Mucosa of gallbladder (tissue), 1 donor: ENCODE results near the gene EPB41. TPM values are rescaled to one million over a fixed set of nuclear protein-coding genes. Genes with fewer than 3 reads are reported as not detected.
"Not testable (repeated sequence)": the region's sequence is repeated elsewhere in the genome, so short reads cannot be mapped to it uniquely, and the experiment has no call there.

Experiments used
- DNase-seq: peaks from one replicate; pipeline ENCODE4 v3.0.0-alpha.2; 2020; ENCODE audit warnings: low spot score
- total RNA-seq: library from RNA; stranded (reverse); gene quantifications from one replicate; pipeline ENCODE4 v1.2.1, GENCODE V29; 2021
- donor health status: DM: no; HTN: no; CAD: no.

EPB41 gene
- total RNA-seq, 1 donor from 2014 or later = 71.7 TPM

DNA sequence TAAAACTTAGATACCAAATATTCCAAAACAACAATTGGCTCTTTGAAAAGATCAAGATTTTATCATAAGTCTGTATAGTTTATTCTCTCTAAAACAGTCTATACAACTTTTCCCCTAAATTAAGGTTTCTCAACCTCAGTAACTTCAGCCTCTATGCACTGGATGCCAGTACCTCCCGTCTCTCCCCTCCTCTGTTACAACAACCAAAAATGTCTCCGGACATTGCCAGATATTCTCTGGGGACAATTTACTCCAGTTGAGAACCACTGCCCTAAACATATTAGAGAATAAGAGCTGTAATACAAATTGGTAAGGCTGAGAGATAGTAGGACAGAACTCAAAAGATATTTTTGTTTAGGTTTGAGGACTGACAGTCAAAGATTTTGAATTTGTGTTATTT, 137.7 kb downstream of the EPB41 start:
- DNase-seq = no peak

GRCh38 chr1:29052941-29053340, 138.6 kb downstream of the EPB41 start:
- no peak for DNase-seq

DNA sequence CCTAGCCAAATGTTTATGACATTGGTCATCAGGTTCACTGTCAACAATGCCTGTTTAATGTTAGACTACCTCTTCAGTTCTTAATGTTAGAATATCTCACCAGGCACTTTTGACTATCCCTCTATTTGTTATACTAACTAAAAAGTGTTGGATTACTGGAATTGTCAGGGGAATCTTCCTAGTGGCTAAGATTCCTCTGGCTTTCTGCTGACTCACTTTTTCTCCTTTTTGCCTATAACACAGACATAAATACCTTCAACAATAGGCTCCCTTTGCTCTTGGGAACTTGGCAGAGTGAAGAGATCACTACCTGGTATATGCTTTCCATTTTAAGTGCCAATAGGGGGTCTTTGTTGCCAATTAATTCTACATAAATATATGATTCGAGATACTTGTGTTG, 140.8 kb downstream of the EPB41 start:
- no peak for DNase-seq

DNA sequence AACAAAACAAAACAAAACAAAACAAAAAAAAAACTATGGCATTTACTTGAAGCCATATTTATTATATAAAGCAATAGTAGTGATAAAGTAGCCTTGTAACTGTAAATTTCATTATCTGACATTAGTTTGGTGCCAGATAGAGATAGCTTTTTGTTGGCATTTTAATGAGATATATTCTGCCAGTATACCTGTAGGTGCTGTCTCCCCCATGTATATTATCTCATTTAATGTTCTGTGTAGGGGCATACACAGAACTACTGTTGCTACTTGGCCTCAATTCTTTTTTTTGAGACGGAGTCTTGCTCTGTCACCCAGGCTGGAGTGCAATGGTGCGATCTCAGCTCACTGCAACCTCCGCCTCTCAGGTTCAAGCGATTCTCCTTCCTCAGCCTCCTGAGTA, 141.9 kb downstream of the EPB41 start:
- no peak for DNase-seq

DNA sequence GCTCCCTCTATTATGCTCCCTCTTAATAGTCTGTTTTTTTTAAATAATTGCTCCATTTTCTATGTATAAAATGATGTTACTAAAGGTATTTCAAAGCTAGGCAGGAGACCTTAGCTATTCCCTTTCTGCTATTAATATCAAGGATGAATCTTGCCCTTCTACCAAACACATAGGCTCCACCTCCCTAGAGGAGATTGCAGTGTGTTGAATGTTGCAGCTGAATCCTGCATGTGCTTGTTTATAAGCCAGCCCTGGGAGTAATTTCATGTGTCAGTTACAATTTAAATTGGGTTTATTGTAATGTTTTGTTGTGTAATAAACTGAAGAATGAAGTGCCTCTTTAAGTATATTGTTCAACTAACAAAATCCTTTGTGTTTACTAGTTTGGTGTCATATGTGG, 143.3 kb downstream of the EPB41 start:
- no peak for DNase-seq

GRCh38 chr1:29062157-29062942, 148.0 kb downstream of the EPB41 start:
- no peak for DNase-seq

- no peak for DNase-seq
Observed at GRCh38 chr1:29064064-29064463, 149.7 kb downstream of the EPB41 start.

DNA sequence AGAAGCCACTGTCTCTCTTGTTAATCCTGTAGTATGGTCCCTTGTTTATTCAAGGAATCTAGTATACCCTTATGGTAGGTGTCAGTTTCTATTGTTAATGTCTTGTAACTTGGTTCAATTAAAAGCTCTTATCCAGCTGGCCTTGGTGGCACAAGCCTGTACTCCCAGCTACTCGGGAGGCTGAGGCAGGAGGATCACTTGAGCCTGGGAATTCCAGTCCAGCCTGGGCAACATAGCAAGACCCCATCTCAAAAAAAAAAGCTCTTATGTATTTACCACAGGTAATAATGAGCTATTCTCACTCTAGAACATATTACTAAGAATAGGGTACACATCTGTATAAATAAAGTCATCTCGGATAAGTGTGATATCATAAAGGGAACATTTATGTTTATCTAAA, 162.8 kb downstream of the EPB41 start:
- no peak for DNase-seq

DNA sequence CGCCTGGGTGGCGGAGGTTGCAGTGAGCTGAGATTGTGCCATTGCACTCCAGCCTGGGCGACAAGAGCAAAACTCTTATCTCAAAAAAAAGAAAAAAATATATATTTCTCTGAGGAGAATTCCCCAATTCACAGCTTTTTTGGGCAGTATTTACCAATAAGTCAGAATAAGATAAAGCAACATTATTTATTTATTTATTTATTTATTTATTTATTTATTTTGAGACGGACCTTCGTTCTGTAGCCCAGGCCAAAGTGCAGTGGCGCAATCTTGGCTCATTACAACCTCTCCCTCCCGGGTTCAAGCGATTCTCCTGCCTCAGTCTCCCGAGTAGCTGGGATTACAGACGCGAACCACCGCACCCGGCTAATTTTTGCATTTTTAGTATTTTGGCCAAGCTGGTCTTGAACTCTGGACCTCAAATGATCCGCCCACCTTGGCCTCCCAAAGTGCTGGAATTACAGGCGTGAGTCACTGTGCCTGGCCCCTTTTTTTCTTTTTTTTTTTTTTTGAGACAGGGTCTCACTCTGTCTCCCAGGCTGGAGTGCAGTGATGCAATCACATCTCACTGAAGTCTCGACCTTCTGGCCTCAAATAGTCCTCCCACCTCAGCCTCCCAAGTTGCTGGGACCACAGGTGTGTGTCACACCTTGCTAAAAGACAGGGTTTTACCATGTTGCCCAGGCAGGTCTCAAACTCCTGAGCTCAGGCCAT, 165.7 kb downstream of the EPB41 start:
- not testable (repeated sequence) for DNase-seq

DNA sequence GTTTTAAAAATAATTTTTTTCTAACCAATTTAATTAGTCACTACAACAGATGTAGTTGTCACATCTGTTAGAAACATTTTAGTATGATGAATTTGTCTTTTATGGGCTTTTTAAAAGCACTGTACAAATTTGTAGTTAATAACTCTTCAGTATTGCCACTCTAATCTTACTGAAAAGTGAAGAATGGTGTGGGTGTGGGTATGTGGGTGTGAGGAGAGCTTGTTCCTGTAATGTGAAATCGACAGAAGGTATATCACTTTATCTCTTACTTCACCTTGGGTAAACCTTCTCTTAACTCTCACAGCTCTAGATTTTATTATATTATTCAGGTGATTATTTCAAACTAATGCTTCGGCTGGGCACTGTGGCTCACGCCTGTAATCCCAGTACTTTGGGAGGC, 166.8 kb downstream of the EPB41 start:
- DNase-seq = no peak

GRCh38 chr1:29082519-29082918, 168.2 kb downstream of the EPB41 start:
- DNase-seq = no peak

DNA sequence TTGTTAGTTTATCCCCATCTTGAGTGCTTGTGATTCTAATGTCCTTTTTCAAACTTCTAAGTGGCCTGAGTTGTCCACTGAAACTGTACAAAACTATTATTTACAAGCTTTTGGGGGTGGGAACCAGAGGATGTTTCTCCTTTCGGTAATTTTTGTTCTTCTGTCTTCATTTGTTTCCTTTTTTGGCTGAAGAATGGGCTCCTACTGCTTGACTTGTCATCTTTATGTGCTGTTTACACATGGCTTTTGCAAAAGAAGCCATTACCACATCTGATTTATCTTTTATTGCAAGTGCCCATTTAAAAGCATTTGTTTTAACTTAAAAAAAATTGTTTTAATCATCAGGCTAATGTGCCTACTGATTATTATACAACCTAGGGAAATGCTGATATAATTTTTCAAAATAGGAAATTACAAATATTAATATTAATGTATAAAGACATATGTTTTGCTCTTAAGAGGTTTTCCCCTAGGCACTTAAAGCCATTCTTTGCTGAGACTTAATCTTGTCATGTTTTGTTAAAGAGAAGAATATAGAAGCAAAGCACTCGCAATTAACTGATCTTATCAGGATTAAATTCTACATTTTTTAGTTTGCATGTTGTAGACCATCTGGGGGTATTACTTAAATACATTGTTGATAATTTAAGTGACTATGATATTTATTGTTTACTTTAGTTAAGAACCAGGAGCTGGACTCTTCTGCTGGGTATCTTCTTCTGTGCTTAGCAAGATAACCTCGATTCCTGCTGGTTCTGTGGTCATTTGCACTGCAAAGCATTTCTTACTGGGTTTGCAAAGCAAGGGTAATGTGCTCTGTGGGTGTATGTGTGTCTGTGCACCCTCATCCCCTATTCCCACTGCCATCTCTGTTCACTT, 169.2 kb downstream of the EPB41 start:
- DNase-seq = no peak

- DNase-seq = no peak
Observed at GRCh38 chr1:29084196-29084521, 169.8 kb downstream of the EPB41 start.

DNA sequence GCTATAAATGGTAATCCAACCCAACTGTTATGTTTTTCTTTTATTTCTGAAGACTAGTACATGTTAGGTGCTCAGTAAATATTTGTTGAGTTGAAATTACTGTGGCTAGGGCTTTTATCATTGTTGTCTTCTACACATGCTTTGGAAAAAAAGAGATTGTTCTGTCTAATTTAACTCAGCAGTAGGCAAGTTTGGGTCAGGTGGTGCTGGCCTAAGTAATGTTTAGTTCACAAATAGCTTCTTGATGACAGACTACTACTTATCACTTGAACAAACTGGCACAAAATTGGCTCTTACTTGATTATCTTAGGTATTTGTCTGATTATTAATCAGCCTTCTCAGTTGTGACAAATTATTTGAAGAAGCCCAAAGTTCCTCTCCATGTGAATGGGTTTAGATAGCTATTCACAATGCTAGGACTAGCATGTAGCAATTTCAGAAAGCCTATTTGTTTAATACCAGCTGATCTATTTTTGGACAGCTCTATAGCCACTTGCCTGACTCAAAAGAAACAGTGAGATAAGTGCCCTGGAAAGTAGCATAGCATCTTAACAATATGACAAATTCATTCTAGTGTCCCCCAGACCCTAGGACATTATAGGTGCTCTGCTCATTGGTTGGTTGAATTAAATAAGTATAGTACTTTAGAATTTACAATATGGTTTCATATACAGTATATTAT, 176.7 kb downstream of the EPB41 start:
- no peak for DNase-seq

- not testable (repeated sequence) for DNase-seq
Observed at GRCh38 chr1:29092704-29093103, 178.3 kb downstream of the EPB41 start.

DNA sequence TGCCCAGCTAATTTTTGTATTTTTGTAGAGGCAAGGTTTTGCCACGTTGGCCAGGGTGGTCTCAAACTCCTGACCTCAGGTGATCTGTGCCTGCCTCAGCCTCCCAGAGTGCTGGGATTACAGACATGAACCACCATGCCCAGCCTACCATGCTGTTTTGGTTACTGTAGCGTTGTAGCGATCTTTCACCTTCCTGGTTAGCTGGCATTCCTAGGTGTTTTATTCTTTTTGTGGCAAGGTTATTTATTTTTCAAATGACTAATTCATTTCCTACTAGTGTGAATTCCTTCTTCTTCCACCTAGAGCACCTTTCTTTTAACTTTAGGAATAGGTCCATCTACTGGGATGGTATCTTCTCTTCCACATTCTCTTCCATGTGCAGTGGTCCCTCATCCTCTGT, 180.1 kb downstream of the EPB41 start:
- DNase-seq = no peak

GRCh38 chr1:29094954-29095353, 180.6 kb downstream of the EPB41 start:
- no peak for DNase-seq

- DNase-seq = no peak
Observed at GRCh38 chr1:29096231-29096886, 182.0 kb downstream of the EPB41 start.

DNA sequence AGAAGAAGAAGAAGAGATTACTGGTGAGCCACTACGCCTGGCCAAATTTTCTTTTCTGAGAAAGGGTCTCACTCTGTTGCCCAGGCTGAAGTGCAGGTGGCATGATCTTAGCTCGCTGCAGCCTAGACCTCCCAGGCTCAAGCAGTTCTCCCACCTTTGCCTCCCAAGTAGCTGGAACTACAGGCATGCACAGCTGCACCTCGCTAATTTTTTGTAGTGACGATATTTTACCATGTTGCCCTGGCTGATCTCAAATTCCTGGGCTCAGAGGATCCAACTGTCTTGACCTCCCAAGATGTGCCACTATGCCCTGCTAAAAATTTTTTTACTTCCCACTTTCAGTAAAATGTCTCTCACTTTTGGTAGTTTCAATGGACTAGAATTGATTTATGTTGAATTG, 184.9 kb downstream of the EPB41 start:
- DNase-seq = no peak

DNA sequence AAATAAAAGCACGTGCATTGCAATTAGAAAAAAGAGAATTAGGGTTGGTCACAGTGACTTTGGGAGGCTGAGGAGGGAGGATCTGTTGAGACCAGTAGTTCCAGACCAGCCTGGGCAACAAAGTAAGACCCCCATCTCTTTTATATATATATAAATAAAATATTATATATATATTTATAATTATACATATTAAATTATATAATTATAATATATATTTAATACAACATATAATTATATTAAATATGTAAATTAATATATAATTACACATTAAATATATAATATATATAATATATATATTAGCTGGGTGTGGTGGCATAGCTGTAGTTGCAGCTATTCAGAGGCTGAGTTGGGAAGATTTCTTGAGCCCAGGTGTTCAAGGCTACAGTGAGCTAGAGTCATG, 186.1 kb downstream of the EPB41 start:
- no peak for DNase-seq

- no peak for DNase-seq
Observed at GRCh38 chr1:29105822-29106221, 191.5 kb downstream of the EPB41 start.
